Stimulated activated CD4-positive, alpha-beta T cell treated with anti-CD3 and anti-CD28 coated beads, TNF-alpha, amount 100 ng/mL, for 4 hours (primary cell): ENCODE measurements around the gene DVL3.

ENCODE experiments used
- DNase-seq, 3 experiments: peaks; one replicate each; pipeline ENCODE4 v3.0.0-alpha.2; 2020; ENCODE audit warnings: low read depth in 3 of 3

Gene DVL3

DNA sequence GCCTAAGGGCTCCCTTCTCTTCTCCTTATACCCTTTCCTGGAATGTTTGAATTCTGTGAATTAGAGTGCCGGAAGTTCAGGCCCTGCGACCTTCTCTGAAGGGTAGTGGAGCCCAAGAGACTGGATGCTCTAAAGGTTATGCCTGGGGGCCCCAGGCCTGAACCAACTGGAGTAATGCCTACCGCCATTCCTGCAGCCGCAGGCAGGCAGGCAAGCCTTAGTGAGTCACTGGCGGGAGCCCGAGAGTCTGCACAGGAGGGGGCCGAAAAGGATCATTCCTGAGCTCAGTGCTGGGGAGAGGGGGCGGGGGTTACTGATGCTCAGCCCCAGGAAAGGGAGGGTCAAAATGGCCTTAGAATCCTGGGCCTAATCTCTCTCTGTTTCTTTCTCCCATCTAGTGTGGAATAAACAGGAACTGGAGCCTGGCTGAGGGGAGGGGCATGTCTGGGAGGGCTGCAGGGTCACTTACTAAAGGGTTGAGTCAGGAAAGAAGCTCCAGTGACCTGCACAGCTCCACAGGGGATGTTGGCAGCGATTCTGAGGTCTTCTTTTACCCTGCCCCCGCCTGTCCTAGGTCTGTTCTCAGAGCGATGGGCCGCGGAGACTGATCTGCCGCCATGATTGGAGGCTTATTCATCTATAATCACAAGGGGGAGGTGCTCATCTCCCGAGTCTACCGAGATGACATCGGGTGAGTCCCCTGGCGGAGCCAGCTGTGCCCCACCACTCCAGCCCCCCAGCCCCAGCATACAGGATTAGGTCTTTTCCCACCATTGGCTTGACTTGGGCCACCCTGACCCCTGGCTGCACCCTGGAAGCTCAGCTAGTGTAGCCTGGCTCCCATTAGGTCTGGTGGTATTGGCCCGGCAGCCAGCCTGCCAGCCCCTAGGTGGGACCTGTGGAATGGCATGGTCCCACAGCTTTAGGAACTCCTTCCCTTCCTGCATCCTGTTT is 21.5 kb downstream of the DVL3 start:
- no peak for DNase-seq

DNA sequence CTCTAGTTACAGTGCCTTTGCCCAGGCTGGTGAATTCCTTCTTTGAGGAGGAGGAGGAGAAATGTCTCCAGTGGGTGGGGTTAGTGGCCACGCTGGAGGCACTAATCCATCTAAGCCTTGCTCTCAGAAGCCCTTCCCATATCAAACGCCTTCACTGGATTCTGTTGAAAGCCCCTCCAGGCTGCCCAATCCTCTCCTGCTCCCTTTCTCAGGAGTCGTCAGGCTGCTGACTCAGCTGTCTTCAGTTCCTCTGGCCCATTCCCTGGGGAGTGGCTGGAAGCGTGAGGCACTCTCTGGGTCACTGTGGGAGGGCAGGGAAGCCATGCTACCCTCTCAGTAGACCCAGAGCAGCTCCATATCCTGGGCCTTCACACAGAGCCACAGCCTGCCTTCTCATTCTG is 22.2 kb downstream of the DVL3 start:
- no peak for DNase-seq

DNA sequence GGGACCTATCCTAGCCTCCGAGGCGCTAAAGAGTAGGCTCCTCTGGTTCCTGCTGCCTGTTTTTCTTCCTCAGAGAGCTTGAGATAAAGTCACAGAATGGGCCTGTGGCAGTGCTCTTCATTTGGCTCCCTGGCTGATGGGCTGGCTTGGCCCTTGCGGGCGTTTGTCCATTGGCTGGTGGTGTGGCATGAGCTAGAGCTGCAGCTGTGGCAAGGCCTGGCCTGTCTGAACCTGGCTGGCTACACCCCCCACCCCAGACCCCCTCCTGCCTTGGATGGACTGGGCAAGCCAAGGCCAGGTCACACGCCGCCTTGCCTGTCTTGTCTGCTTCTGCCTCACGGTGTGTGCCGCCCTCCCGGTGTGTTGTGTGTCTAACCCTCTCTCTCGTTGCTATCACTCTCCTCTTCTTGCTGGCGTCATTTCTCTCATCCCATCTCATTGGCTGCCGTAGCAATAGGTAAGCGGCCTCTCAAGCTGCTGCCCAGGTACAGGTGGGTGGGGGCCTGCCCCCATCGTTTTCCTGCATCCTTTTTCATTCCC is 22.7 kb downstream of the DVL3 start:
- DNase-seq, result no peak

DNA sequence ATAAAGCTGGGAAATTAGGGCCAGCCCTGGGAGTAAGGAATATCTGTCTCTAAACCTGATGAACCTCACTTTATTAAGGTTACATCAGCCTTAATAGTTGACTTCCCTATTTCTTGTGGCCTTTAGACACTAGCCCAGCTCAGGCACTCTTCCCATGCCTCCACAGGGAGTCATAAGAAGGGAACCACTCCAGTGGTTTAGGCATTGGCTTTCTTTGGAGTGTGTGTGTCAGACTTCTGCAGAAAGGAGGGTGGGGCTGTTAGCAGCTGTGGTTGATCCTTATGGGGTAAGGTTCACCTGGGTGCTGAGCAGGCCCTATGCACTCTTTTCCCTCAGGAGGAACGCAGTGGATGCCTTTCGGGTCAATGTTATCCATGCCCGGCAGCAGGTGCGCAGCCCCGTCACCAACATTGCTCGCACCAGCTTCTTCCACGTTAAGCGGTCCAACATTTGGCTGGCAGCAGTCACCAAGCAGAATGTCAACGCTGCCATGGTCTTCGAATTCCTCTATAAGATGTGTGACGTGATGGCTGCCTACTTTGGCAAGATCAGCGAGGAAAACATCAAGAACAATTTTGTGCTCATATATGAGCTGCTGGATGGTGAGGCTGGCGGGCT is 23.5 kb downstream of the DVL3 start:
- DNase-seq, result no peak

DNA sequence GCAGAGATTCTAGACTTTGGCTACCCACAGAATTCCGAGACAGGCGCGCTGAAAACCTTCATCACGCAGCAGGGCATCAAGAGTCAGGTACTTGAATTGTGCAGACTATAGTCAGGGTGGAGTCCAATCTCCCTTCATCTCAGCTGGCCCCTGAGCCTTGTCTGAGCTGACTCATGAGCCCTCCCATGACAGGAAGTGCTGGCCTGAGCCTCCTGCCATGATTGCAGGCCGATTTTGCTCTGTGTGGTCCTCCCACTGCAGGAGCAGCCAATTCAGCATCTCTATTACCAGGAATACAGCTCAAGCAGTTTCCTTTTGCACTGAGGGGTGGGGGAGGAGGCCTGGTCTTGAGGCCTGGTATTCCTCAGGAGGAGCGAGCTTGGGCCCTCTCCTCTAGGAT is 25.0 kb downstream of the DVL3 start:
- no peak for DNase-seq

DNA sequence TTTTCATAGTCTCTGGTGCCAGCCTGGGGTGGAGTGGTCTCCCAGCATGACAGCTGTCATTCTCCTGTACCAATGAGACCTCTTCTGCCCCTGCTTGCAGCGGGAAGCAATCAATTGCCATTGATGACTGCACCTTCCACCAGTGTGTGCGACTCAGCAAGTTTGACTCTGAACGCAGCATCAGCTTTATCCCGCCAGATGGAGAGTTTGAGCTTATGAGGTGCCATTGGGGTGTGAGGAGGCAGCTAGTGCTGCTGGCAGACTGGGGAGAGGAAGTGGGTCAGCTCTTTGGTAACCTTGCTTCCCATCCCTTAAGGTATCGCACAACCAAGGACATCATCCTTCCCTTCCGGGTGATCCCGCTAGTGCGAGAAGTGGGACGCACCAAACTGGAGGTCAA is 26.4 kb downstream of the DVL3 start:
- no peak for DNase-seq

DNA sequence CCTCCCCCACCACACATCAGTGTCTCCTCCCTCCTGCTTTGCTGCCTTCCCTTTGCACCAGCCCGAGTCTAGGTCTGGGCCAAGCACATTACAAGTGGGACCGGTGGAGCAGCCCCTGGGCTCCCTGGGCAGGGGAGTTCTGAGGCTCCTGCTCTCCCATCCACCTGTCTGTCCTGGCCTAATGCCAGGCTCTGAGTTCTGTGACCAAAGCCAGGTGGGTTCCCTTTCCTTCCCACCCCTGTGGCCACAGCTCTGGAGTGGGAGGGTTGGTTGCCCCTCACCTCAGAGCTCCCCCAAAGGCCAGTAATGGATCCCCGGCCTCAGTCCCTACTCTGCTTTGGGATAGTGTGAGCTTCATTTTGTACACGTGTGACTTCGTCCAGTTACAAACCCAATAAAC is 28.5 kb downstream of the DVL3 start:
- DNase-seq, result no peak

DNA sequence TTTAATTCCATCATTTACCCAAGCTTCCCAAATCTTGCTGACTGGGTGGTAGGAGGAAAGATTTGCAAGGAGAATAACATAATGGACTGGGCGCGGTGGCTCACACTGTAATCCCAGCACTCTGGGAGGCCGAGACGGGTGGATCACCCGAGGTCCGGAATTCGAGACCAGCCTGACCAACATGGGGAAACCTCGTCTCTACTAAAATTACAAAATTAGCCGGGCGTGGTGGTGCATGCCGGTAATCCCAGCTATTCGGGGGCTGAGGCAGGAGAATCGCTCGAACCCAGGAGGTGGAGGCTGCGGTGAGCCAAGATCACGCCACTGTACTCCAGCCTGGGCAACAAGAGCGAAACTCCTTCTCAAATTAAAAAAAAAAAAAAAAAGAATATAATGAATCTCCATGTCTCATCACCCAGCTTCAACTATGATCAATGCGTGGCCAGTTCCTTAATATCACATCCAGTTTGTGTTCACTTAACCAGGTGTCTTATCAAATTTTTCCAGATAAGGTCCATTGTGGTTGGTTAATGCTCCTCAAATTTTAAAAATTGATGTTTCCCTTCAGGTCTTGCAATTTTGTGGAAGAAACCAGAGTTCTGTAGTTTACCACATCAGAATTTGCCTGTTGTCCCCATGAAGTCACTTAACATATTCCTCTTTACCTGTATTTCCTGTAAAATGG is 29.5 kb downstream of the DVL3 start:
- DNase-seq, result no peak

DNA sequence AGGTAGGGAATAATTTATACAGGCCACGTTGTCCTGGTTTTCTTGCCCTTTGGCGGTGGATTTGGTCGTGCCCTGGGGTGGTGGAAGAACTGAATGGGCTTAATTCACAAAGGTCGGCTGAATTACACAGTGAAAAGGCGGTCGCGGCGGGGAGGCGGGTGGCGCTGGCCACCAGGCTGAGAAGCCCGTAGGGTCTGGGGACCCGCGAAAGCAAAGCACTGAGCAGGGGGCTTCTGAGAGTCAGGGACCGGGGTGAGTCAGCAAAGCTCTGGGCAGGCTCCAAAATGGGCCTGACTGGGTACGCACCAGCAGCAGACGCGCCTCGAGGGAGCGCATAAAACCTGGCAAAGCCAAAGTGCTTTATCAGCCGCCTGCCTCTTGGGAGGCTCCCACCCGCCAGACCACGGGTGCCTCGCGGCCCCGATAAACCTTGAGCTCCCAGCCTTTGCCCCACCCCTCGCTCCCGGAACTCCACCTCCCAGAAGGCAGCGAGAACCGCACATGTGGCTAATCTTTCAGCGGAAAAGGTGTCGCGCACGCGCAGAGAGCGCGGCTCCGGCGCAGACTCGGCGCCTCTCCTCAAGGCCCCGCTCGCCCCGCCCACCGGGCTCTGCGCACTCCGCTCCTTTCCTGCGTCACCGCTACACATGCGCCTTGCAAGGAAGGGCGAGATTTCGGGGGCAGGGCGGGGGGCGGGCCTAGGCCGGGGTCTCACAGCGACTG is 30.4 kb downstream of the DVL3 start:
- peak; percentile 98 to 99 (median 98) for DNase-seq

DNA sequence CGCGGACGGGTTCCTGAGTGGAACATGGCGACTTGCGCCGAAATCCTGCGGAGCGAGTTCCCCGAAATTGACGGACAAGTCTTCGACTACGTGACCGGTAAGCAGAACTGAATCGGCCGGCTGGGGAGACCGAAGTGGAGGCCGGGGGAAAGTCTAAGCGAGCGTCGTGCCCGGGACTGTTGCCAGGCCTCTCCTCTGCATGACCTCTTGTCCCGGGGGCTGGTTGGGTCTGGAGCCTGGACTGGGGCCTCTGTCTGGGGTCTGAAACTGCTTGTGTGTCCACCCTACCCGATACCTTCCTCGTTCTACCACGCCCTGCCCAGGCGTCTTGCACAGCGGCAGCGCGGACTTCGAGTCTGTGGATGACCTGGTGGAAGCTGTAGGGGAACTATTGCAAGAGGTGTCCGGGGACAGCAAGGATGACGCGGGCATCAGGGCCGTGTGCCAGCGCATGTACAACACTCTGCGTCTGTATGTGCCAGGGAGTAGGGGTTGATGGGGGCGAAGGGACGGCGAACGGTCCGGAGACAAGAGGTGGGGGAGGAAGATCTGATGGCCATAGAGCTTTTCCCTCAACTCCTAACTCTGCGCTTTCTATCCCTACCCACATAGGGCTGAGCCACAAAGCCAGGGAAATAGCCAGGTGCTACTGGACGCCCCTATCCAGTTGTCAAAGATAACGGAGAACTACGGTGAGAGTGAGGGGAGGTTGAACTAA is 31.2 kb downstream of the DVL3 start, which contains the start of gene ABCF3:
Gene ABCF3, plus strand, starts transcription at position 16 of the 718 bp plus-strand sequence. Its CDS starts 9 bp downstream, at position 25.
- no peak for DNase-seq

DNA sequence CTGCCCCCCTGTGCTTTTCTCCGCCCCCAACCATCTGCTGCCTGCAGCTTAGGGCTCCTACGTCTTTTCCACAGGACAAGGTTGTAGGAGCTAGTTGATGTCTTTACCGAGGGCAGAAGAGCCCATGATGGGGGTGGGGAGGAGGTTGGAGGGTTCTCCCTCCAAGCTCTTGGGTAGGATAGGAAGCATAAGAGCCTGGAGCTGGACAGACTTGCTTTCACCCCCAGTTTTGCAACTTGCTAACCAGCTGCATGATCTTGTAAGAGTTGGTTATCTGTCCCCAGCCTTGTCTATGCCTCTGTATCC is 31.7 kb downstream of the DVL3 start:
- DNase-seq, result no peak

DNA sequence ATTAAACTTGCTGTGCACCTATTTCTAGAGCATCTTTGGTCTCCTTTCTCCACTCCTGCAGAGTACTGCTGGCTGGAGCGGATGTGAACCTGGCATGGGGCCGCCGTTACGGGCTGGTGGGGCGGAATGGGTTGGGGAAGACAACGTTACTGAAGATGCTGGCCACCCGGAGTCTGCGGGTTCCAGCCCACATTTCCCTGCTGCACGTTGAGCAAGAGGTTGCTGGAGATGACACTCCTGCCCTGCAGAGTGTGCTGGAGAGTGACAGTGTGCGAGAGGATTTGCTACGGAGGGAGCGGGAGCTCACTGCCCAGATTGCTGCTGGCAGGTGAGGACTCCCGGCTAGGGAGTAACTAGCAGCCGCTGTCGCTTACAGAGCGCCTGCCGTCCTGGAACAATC is 32.9 kb downstream of the DVL3 start:
- DNase-seq, result no peak

DNA sequence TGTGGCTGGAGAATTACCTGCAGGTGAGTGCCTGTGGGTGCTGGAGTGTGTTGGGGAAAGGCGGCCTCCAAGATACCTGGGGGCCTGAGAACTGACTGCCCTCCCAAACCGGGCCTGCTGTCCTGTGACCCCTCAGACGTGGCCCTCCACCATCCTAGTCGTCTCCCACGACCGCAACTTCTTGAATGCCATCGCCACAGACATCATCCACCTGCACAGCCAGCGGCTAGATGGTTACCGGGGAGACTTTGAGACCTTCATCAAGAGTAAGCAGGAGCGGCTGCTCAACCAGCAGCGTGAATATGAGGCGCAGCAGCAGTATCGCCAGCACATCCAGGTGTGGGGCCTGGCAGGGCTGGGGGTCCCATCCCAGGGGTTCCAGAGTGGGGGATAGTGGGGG is 34.2 kb downstream of the DVL3 start:
- DNase-seq, result no peak

DNA sequence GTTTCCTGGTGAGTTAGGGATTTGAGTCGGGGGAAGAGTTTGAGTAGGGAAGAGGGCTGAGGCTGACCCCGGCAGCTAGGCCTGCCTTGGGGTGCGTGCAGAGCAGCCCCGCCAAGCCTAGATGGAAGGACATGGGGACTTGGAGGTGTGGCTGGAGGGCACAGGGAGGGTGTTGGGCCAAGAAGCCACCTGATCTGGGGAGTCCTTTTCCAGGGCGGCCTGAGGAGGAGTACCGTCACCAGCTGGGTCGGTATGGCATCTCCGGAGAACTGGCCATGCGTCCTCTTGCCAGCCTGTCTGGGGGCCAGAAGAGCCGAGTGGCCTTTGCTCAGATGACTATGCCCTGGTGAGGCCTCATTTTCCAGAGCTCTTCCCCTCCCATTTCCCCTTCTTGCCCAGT is 37.7 kb downstream of the DVL3 start:
- DNase-seq, result no peak

DNA sequence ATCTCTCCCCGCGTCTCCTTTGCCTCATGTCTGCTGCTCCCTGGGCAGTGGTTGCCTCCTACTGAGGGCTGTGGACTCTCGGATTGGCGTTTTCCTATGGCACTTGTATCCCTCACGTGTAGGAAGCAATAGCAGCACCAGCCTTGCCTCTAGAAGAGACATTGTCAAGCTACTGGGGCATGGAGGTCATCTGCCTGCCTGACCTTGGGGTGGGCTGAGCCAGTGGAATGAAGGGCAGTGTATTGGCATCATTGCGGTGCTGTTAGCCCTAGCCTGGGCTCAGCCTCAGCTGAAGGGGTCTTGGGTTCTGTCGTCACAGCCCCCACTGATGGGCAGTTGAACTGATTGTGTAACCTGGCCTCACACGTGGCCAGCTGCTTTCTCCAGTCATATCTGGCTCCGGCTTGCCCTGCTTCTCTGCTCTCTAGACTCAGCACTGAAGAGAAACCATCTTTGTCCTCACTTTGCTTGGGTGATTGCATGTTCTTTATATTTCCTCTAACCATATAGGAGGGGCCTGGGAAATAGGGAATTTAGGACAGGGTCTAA is 38.9 kb downstream of the DVL3 start:
- DNase-seq, result no peak

DNA sequence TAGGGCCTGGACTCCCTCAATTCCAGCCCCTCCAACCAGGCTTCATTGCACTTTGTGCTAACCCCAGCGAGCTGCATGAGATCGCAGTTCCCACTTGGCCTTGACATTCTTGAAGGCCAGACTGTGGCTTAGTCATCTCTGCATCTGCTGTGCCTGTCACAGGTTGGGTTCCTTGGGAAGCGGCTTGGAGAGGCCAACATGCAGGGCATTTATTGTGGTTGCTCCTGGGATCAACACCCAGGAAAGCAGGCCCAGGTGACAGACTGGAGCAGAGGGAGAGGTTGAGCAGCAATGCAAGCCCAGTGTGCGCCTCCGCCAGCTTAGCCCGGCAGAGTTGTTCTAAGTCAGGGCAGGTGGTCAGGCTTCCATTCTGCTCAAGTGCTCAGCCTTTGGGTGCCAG is 41.4 kb downstream of the DVL3 start:
- no peak for DNase-seq

DNA sequence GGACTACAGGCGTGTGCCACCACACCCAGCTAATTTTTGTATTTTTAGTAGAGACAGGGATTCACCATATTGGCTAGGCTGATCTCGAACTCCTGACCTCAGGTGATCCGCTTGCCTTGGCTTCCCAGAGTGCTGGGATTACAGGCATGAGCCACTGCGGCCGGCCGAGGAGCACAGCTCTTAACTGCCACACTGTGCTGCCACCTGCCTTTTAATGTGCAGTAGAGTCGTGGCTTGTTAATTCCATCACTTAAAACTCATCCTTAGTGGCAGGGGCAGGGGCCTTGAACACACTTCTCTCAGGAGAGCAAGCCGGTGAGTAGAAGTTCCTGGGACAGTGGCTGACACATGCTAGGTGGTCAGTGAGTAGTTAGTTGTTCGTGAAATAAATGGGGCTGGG is 43.3 kb downstream of the DVL3 start:
- no peak for DNase-seq

DNA sequence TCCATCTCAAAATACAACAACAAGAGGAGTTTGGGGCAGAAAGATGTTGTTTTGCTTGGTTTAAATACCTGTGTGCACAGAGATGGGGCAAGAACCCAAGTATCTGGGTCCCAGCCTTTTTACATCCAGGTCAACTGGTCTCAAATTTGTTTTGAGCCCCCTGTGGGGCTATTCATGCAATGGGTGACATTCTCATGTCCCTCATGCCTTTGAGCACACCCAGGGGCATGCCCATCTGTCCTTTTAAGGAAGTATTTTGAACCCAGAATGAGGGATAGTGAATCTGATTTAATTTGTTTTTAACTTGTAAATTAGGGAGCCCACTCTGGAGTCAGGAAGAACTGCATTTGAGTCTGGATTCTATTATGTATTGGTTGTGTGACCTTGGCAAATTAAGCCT is 45.6 kb downstream of the DVL3 start:
- no peak for DNase-seq

DNA sequence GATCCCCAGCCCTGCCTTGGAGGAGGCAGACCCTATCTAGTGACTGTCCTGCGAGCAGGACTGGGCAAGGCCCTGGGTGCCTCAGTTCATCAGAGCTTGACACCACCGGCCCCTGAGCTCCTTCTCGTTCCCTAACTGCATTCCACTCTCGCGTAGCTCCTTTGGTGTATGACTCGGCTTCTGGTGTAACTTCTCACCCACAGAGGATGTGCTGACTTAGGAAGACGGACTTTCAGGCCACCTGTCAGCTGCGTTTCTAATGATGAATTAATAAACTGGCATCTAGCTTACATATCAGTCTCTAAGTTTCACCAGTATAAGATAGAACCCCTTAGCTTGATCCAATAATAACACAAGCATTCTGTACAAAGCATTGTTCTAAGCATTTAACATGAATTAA is 48.3 kb downstream of the DVL3 start:
- no peak for DNase-seq

DNA sequence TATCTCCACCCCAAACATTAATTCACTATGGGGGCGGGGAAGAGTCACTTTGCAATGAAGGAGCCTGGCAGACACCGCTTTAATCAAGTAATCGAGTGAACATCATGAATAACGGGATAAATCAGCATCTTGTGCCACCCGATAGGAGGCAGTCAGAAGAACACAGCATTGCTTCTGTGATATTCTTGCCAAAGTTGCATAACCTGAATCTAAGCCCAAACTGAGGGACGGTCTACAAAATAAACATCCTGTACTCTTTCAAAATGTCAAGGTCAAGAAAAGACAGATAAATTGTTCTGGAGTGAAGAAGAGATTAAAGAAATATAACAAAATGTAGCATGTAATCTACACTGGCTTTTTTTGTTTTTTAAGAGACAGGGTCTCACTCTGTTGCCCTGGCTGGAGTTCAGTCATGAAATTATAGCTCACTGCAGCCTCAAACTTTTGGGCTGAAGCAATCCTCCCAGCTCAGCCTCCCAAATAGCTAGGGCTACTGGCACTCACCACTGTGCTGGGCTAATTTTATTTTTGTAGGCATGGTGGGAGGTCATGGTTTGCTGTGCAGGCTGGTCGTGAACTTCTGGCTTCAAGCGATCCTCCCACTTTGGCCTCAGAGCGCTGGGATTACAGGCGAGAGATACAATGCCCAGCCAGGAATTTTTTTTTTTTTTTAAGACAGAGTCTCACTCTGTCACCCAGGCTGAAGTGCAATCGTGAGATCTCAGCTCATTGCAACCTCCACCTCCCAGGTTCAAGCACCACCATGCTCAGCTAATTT is 54.2 kb downstream of the DVL3 start:
- no peak for DNase-seq
